ENCODE measurements around the gene DCAF5.

- TF ChIP-seq CTCF (IDR thresholded peaks at IDR 0.05) (no peak), POLR2A (IDR thresholded peaks at IDR 0.05) (no peak), EP300 (IDR thresholded peaks at IDR 0.05; ENCODE audit: low read depth) (no peak)
These were observed 110.0 kb downstream of the DCAF5 start for GRCh38 chr14:69042787-69043444.

All from transverse colon (tissue), 3 donors.